Fibroblast of mammary gland (primary cell): ENCODE results near the gene PCDHGA8.
"Not testable (repeated sequence)": the region's sequence is repeated elsewhere in the genome, so short reads cannot be mapped to it uniquely, and the experiment has no call there.

ENCODE experiments used
- DNase-seq: peaks from one replicate; pipeline ENCODE4 v3.0.0-alpha.2; 2010; ENCODE audit warnings: low read depth
- H3K4me3 ChIP-seq: 2 replicates; pipeline ENCODE4 v1.5.1; 2011; ENCODE audit warnings: low read depth, mild to moderate bottlenecking, low read length, moderate library complexity; ENCODE audit not compliant: control insufficient read depth
- CTCF ChIP-seq: conservative IDR thresholded peaks from 2 replicates; pipeline ENCODE4 v1.5.1; 2011; ENCODE audit warnings: low read depth, low read length, inconsistent platforms; ENCODE audit not compliant: control insufficient read depth, insufficient read depth

Gene PCDHGA8

GRCh38 chr5:141413540-141414069 lies 21.2 kb downstream of the PCDHGA8 start:
- peak overlapping the region; percentile 58 for H3K4me3 ChIP-seq
- no peak for DNase-seq
- TF ChIP-seq CTCF: no peak

DNA sequence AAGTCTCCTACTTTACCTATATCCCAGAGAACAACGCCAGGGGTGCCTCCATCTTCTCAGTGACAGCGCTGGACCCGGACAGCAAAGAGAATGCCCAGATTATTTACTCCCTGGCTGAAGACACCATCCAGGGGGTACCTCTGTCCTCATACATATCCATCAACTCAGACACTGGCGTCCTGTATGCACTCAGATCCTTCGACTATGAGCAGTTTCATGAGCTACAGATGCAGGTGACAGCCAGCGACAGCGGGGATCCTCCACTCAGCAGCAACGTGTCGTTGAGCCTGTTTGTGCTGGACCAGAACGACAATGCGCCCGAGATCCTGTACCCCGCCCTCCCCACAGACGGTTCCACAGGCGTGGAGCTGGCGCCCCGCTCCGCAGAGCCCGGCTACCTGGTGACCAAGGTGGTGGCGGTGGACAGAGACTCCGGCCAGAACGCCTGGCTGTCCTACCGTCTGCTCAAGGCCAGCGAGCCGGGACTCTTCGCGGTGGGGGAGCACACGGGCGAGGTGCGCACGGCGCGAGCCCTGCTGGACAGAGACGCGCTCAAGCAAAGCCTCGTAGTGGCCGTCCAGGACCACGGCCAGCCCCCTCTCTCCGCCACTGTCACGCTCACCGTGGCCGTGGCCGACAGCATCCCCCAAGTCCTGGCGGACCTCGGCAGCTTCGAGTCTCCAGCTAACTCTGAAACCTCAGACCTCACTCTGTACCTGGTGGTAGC lies 22.3 kb downstream of the PCDHGA8 start:
- H3K4me3 ChIP-seq, DNase-seq: not testable (repeated sequence)

DNA sequence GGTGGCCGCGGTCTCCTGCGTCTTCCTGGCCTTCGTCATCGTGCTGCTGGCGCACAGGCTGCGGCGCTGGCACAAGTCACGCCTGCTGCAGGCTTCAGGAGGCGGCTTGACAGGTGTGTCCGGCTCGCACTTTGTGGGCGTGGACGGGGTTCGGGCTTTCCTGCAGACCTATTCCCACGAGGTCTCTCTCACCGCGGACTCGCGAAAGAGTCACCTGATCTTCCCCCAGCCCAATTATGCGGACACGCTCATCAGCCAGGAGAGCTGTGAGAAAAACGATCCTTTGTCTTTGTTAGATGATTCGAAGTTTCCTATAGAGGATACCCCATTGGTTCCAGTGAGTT lies 22.8 kb downstream of the PCDHGA8 start:
- not testable (repeated sequence) for DNase-seq, H3K4me3 ChIP-seq

DNA sequence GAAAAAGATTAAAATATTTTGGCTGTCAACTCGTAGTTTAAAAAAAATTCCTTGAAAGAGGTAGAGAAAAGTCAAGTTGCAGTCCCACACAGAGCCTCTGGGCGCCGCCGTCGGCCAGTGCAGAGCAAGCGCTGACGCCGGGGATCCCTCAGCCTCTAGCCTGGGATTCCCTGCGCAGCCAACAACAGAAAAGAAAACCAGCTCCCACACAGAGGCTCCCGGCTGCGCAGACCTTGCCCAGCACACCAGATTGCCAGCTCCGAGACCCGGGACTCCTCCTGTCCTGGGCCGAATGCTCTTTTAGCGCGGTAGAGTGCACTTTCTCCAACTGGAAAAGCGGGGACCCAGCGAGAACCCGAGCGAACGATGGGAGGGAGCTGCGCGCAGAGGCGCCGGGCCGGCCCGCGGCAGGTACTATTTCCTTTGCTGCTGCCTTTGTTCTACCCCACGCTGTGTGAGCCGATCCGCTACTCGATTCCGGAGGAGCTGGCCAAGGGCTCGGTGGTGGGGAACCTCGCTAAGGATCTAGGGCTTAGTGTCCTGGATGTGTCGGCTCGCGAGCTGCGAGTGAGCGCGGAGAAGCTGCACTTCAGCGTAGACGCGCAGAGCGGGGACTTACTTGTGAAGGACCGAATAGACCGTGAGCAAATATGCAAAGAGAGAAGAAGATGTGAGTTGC lies 25.2 kb downstream of the PCDHGA8 start, which contains the start of gene PCDHGB7:
Gene PCDHGB7 (plus strand): TSS at position 184 of the 679 bp plus-strand sequence. CDS start 183 bp downstream, at position 367.
- H3K4me3 ChIP-seq: peak within 1 kb of the TSS; percentile 52
- peak; percentile 81 for TF ChIP-seq CTCF
- peak; percentile 84 for DNase-seq

- DNase-seq: no peak
- no peak for TF ChIP-seq CTCF
- H3K4me3 ChIP-seq: no peak overlapping the region
These were observed 26.8 kb downstream of the PCDHGA8 start for GRCh38 chr5:141419074-141419880.

DNA sequence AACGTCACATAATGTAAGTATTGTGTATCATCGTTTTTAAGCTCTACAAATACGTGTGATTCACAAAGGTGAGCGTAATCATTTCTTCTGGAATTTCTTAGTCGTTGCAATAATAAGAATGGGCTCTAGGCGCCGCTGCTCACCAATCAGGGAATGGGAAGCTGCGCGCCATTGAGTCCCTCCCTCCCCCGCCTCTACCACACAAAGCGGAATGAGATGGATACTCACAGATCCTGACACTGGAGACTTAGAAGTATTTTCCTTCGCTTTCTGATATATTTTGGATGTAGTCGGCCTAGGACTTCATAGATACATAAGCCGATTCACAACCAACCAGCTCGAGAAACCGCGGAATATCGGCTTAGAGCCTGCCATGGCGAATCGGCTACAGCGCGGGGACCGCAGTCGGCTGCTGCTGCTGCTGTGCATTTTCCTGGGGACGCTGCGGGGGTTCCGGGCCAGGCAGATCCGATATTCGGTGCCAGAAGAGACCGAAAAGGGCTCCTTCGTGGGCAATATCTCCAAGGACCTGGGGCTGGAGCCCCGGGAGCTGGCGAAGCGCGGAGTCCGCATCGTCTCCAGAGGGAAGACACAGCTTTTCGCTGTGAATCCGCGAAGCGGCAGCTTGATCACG lies 28.5 kb downstream of the PCDHGA8 start, which contains the start of gene PCDHGA11:
Gene PCDHGA11 (plus strand): TSS at position 197 of the 634 bp plus-strand sequence. CDS start 177 bp downstream, at position 374.
- peak; percentile 80 for DNase-seq
- peak within 1 kb of the TSS; percentile 59 for H3K4me3 ChIP-seq
- TF ChIP-seq CTCF: peak; percentile 75

DNA sequence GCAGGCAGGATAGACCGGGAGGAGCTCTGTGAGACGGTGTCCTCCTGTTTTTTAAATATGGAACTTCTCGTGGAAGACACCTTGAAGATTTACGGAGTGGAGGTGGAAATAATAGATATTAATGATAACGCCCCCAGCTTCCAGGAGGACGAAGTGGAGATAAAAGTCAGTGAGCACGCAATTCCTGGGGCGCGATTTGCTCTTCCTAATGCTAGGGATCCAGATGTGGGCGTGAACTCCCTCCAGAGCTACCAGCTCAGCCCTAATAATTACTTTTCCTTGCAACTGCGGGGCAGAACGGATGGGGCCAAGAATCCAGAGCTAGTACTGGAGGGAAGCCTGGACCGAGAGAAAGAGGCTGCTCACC lies 29.0 kb downstream of the PCDHGA8 start:
- no peak for DNase-seq
- TF ChIP-seq CTCF: no peak
- H3K4me3 ChIP-seq: peak overlapping the region; percentile 59
